ENCODE results near the gene POLR3H. TPM values are rescaled to one million over a fixed set of nuclear protein-coding genes. Genes with fewer than 3 reads are reported as not detected.

POLR3H gene
- total and polyA plus RNA-seq, 10 donors, result 12.6 to 30.9 (median 19.3) TPM

DNA sequence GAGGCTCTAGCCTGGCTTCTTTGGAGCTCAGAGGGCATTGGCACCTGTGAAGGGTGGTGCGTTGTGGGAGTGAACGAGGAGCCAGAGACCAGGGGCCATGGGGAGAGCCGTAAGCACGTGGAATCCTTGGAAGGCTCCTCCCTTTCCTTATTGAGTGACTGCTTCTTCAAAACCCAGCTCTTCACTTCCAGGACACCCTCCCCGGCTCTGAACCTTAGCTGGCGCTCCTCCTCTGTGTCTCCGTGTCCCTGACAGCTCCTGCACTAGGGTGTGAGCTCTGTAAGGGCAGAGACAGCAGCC lies 26.3 kb downstream of the POLR3H start:
- Histone ChIP-seq H3K4me3 (no peak overlapping the region), H3K9me3 (no peaks in the 10 kb centered on the region), H3K27me3 (replicated peaks in 1 of 7) (no peaks in the 10 kb centered on the region), H3K36me3 (peaks cover 0 to 92% (median 69%) of the 10 kb centered on the region in 6 donors), H3K27ac (peak overlapping the region in 5 of 8 donors; percentile 10 to 66 (median 39)), H3K4me1 (peaks cover 0 to 22% (median 11%) of the 10 kb centered on the region in 6 donors)
- no peak for TF ChIP-seq POLR2A (IDR thresholded peaks at IDR 0.05)
- TF ChIP-seq, protein P1, sequence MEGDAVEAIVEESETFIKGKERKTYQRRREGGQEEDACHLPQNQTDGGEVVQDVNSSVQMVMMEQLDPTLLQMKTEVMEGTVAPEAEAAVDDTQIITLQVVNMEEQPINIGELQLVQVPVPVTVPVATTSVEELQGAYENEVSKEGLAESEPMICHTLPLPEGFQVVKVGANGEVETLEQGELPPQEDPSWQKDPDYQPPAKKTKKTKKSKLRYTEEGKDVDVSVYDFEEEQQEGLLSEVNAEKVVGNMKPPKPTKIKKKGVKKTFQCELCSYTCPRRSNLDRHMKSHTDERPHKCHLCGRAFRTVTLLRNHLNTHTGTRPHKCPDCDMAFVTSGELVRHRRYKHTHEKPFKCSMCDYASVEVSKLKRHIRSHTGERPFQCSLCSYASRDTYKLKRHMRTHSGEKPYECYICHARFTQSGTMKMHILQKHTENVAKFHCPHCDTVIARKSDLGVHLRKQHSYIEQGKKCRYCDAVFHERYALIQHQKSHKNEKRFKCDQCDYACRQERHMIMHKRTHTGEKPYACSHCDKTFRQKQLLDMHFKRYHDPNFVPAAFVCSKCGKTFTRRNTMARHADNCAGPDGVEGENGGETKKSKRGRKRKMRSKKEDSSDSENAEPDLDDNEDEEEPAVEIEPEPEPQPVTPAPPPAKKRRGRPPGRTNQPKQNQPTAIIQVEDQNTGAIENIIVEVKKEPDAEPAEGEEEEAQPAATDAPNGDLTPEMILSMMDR (IDR thresholded peaks at IDR 0.05 in 8 of 11, conservative IDR thresholded peaks at IDR 0.05 in 3 of 11), result peak in 7 of 11 experiments; percentile 2 to 52 (median 35)
- no peak for DNase-seq
- intact Hi-C loops (cut with DNase I; ENCODE audit: low total_unique reads), result loop anchor here (5.0 kb wide), 1 partner anchor 116 kb away; no protein-coding TSS in a partner anchor
- WGBS, 5 donors, result 71 to 87% (median 76%) methylated on average over 7 of the region's 7 CpGs

DNA sequence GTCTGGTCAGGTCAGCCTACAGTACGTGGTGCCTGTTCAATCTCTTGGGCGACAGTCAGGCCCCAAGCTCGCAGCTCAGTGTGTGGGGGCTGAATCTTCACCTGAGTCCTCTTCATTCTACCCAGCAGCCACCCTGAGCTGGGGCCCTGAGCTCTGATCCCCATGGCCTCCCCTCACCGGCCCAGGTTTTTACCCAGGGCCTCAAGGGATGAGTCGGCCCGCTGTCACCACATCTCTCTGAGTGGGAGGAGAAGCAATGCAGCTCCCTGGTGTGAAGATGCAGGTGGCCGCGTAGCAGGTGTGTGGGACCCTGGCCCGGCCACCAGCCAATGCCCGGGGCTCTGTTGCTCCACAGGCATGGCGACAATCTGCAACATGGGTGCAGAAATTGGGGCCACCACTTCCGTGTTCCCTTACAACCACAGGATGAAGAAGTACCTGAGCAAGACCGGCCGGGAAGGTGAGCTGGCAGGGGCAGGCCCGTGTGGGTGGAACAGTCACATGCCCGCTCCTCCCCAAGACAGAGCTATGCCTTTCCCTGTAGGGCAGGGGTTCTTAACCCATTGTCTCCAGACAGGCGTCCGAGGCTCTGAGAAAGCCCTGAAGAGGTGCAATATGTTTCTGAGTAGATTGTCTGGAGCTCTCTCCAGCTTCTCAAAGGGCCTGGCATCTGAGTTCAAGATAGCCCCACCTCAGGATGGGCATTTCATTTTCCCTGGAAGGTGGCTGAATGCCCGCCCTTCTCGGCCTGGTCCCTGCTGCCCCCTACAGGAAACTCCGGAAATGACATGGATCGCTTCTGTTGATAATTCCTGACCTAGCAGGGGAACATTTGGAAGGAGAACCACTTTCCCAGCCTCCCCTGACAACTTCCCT lies 26.9 kb downstream of the POLR3H start:
- WGBS, 5 donors, result 69 to 81% (median 73%) methylated on average over 17 to 22 of the region's 22 CpGs
- Histone ChIP-seq H3K36me3 (peaks cover 0 to 92% (median 73%) of the 10 kb centered on the region in 6 donors), H3K9me3 (no peaks in the 10 kb centered on the region), H3K27ac (peak overlapping the region in 5 of 8 donors; percentile 12 to 66 (median 39)), H3K4me1 (peaks cover 0 to 21% (median 9%) of the 10 kb centered on the region in 6 donors), H3K27me3 (replicated peaks in 1 of 7) (no peaks in the 10 kb centered on the region), H3K4me3 (no peak overlapping the region)
- no peak for DNase-seq
- intact Hi-C loops (cut with DNase I; ENCODE audit: low total_unique reads), result loop anchor here (5.0 kb wide), 1 partner anchor 115 kb away; no protein-coding TSS in a partner anchor
- TF ChIP-seq, protein P1 (IDR thresholded peaks at IDR 0.05 in 8 of 11, conservative IDR thresholded peaks at IDR 0.05 in 3 of 11), result peak; percentile 64 to 86 (median 81)
- TF ChIP-seq POLR2A (IDR thresholded peaks at IDR 0.05) (no peak), POLR2AphosphoS5 (IDR thresholded peaks at IDR 0.05) (peak; percentile 20 to 50 (median 41))

DNA sequence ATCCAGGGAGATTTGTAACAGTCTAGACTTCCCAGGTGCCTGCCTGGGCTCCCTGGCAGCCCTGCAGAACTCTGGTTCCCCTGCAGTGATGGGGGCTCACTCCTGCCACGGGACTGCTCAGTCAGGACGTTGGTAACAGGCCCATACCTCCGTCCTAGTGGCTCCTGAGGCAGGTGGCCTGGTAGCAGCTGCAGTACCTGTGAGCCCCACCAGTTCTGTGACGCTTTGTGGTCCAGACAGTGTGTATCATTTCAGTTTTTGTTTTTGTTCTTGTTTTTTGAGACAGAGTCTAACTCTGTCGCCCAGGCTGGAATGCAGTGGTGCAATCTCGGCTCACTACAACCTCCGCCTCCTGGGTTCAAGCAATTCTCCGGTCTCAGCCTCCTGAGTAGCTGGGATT lies 27.8 kb downstream of the POLR3H start:
- DNase-seq, result no peak
- no peak for TF ChIP-seq POLR2A (IDR thresholded peaks at IDR 0.05)
- TF ChIP-seq POLR2AphosphoS5 (IDR thresholded peaks at IDR 0.05), result peak in 1 of 3 donors; percentile 9
- H3K36me3 ChIP-seq, result peaks cover 0 to 100% (median 80%) of the 10 kb centered on the region in 6 donors

DNA sequence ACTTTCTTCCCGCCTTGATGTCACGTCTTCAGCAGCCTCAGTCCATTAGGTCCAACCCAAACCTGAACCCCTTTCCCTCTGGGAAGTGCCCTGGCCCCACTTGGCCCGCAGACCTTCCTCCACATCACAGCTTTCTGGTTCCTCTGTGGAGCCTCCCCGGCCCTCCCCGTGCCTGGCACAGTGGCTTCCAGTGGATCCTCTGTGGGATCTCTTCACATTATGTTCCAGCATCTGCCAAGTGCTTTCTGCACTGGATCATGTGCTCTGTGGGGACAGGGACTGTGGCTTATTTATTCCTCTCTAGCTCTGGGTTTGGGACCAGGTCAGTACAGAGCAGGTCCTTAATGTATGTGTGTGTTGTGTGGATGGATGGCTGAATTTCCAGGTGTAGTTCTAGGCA lies 30.9 kb downstream of the POLR3H start:
- no peak for DNase-seq
- peaks cover 0 to 100% (median 85%) of the 10 kb centered on the region in 6 donors for H3K36me3 ChIP-seq
- H3K27ac ChIP-seq, result no peak overlapping the region
- no peaks in the 10 kb centered on the region for H3K27me3 ChIP-seq (replicated peaks in 1 of 7)
- WGBS, 5 donors, result 91 to 97% (median 93%) methylated on average over 5 of the region's 5 CpGs
- no peak overlapping the region for H3K4me3 ChIP-seq
- intact Hi-C loops (cut with DNase I; ENCODE audit: low total_unique reads), result no loop called here
- peaks cover 0 to 20% (median 9%) of the 10 kb centered on the region in 6 donors for H3K4me1 ChIP-seq
- no peaks in the 10 kb centered on the region for H3K9me3 ChIP-seq
- no peak for TF ChIP-seq POLR2AphosphoS5 (IDR thresholded peaks at IDR 0.05)
- no peak for TF ChIP-seq POLR2A (IDR thresholded peaks at IDR 0.05)
- TF ChIP-seq, protein P1 (IDR thresholded peaks at IDR 0.05 in 8 of 11, conservative IDR thresholded peaks at IDR 0.05 in 3 of 11), result no peak

More for the DNA sequence above, 27.8 kb downstream of the POLR3H start:
- Histone ChIP-seq H3K4me1 (peaks cover 0 to 21% (median 9%) of the 10 kb centered on the region in 6 donors), H3K9me3 (no peaks in the 10 kb centered on the region), H3K4me3 (no peak overlapping the region), H3K27me3 (replicated peaks in 1 of 7) (no peaks in the 10 kb centered on the region), H3K27ac (no peak overlapping the region)
- intact Hi-C loops (cut with DNase I; ENCODE audit: low total_unique reads), result loop anchor here (5.0 kb wide), 1 partner anchor 114 kb away; no protein-coding TSS in a partner anchor
- WGBS, 5 donors, result 87 to 98% (median 95%) methylated on average over 7 to 8 of the region's 8 CpGs
